GM23248 (cell line): Measurements from ENCODE around the gene C1QTNF9B. TPM values are rescaled to one million over a fixed set of nuclear protein-coding genes. Genes with fewer than 3 reads are reported as not detected.

Experiments
- DNase-seq: peaks from one replicate; pipeline ENCODE4 v3.0.0-alpha.2; 2015
- H2AFZ ChIP-seq: fragments of 200-600 bp; sonication (generic); 2 replicates; pipeline ENCODE4 v1.6.1; 2016; ENCODE audit warnings: antibody characterized with exemption
- H3F3A ChIP-seq: fragments of 200-600 bp; sonication (generic); 2 replicates; pipeline ENCODE4 v1.6.1; 2016; ENCODE audit warnings: mild to moderate bottlenecking, antibody characterized with exemption, mixed run types; ENCODE audit not compliant: insufficient read depth
- H3K27ac ChIP-seq: fragments of 200-600 bp; sonication (generic); 2 replicates; pipeline ENCODE4 v1.5.1; 2016; ENCODE audit warnings: mild to moderate bottlenecking
- H3K27me3 ChIP-seq: fragments of 200-600 bp; sonication (generic); replicated peaks from 2 replicates; pipeline ENCODE4 v1.6.1; 2016; ENCODE audit warnings: mild to moderate bottlenecking; ENCODE audit not compliant: insufficient read depth
- H3K36me3 ChIP-seq: fragments of 200-600 bp; sonication (generic); 2 replicates; pipeline ENCODE4 v1.6.1; 2016; ENCODE audit warnings: low read depth, mild to moderate bottlenecking
- H3K4me1 ChIP-seq: fragments of 200-600 bp; sonication (generic); 2 replicates; pipeline ENCODE4 v1.6.1; 2016; ENCODE audit warnings: mild to moderate bottlenecking; ENCODE audit not compliant: insufficient read depth
- H3K4me2 ChIP-seq: fragments of 200-600 bp; sonication (generic); one replicate; pipeline ENCODE4 v1.6.1; 2016; ENCODE audit warnings: mild to moderate bottlenecking; ENCODE audit not compliant: unreplicated experiment
- H3K4me3 ChIP-seq: fragments of 200-600 bp; sonication (generic); 2 replicates; pipeline ENCODE4 v1.5.1; 2016; ENCODE audit warnings: mild to moderate bottlenecking
- H3K79me2 ChIP-seq: fragments of 200-600 bp; sonication (generic); 2 replicates; pipeline ENCODE4 v1.6.1; 2016; ENCODE audit warnings: mild to moderate bottlenecking; ENCODE audit not compliant: insufficient read depth
- H3K9ac ChIP-seq: fragments of 200-600 bp; sonication (generic); 2 replicates; pipeline ENCODE4 v1.6.1; 2016; ENCODE audit warnings: mild to moderate bottlenecking
- H3K9me2 ChIP-seq: fragments of 200-600 bp; sonication (generic); 2 replicates; pipeline ENCODE4 v1.6.1; 2016; ENCODE audit warnings: mixed run types, mild to moderate bottlenecking, moderate library complexity; ENCODE audit not compliant: insufficient read depth
- H3K9me3 ChIP-seq: fragments of 200-600 bp; sonication (generic); one replicate; pipeline ENCODE4 v1.6.1; 2017; ENCODE audit warnings: low read depth
- H4K20me1 ChIP-seq: fragments of 200-600 bp; sonication (generic); 2 replicates; pipeline ENCODE4 v1.6.0; 2016; ENCODE audit not compliant: insufficient read depth
- EZH2 ChIP-seq: fragments of 200-600 bp; sonication (generic); IDR thresholded peaks from 2 replicates; pipeline ENCODE4 v1.6.1; 2018; ENCODE audit warnings: antibody characterized with exemption, mild to moderate bottlenecking; ENCODE audit not compliant: insufficient read depth, poor library complexity, severe bottlenecking
- EZH2phosphoT487 ChIP-seq: fragments of 200-600 bp; sonication (generic); IDR thresholded peaks from 2 replicates; pipeline ENCODE4 v1.6.1; 2018; ENCODE audit warnings: antibody characterized with exemption, moderate library complexity, mild to moderate bottlenecking, low read depth; ENCODE audit not compliant: insufficient read depth
- WGBS, 2 experiments: methylation state at CpG; one replicate each; pipeline ENCODE4 v1.1.6; 2015 to 2017; ENCODE audit warnings: low lambda C conversion rate in 2 of 2, low coverage in 1 of 2; ENCODE audit errors: missing lambda C conversion rate in 2 of 2; 5-methylcytosine and 5-hydroxymethylcytosine counted together
- in situ Hi-C: fragments of 300-500 bp; cut with MboI; formaldehyde crosslinking; loops from 2 replicates; pipeline ENCODE4 v1.15.0; 2020
- polyA plus RNA-seq: library from polyadenylated mRNA; unstranded; fragments of >200 nt; fragmentation: Nextera tagmentation; extraction: Ambion mirVana; gene quantifications from 2 replicates; pipeline ENCODE4 v1.2.1, GENCODE V29; 2016
- total RNA-seq: library from RNA; depleted of rRNA; stranded (reverse); fragments of >200 nt; shearing (Covaris generic); gene quantifications from 2 replicates; pipeline ENCODE4 v1.2.3, GENCODE V29; 2014

Gene C1QTNF9B
- total and polyA plus RNA-seq, 2 experiments from 2014 or later, result not detected

DNA sequence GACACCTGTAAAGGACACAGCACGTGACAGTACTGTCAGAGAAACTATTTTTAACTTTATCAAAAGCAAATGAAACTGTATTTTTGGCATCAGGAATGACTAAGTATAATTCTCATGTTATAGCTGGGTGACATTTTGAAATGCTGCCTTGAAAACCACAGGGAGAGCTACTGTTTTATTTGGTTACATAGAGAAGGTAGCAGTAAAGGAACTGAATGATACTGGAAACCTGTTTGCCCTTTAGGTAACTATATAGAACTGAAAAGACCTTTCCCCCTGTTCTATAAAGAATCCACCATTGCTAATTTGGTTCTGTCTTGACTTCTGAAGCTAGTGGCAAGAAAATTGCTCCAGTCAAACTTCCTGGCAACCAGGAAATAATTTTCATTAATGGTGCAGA is 47.2 kb downstream of the C1QTNF9B start:
- TF ChIP-seq EZH2 (no peak), EZH2phosphoT487 (no peak)
- H3F3A ChIP-seq, result no peaks in the 10 kb centered on the region
- H3K79me2 ChIP-seq, result no peaks in the 10 kb centered on the region
- H3K9me2 ChIP-seq, result no peaks in the 10 kb centered on the region
- no peaks in the 10 kb centered on the region for H3K9me3 ChIP-seq
- no peak overlapping the region for H2AFZ ChIP-seq
- no peaks in the 10 kb centered on the region for H3K4me1 ChIP-seq
- no peaks in the 10 kb centered on the region for H4K20me1 ChIP-seq
- no peak overlapping the region for H3K27ac ChIP-seq
- no peaks in the 10 kb centered on the region for H3K27me3 ChIP-seq
- H3K4me2 ChIP-seq, result no peak overlapping the region
- in situ Hi-C loops, result no loop called here
- no peak for DNase-seq
- H3K4me3 ChIP-seq, result no peak overlapping the region
- no peaks in the 10 kb centered on the region for H3K36me3 ChIP-seq
- no peak overlapping the region for H3K9ac ChIP-seq
- WGBS, 2 experiments, result 96% methylated on average over 1 of the region's 1 CpG

DNA sequence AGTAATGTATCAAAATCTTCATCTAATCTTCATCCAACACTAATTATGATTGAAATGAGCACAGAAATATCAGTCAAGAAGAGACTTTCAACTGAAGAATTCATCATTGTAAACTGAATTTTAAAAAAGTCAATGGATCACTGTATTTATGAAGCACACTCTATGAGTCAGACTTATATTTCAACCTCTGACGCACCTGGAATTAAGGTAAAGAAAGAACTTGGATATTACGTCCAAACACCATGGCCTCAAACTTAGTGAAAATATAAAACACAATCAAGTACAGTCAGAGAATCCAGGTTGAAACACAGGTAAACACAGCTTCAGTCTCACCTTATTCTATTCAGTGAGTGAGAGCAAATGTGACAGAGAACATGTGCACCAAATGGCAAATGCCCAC is 47.6 kb downstream of the C1QTNF9B start:
- no peaks in the 10 kb centered on the region for H3K4me1 ChIP-seq
- no peaks in the 10 kb centered on the region for H3K27me3 ChIP-seq
- H4K20me1 ChIP-seq, result no peaks in the 10 kb centered on the region
- no peaks in the 10 kb centered on the region for H3K9me2 ChIP-seq
- H3K27ac ChIP-seq, result no peak overlapping the region
- DNase-seq, result no peak
- no peaks in the 10 kb centered on the region for H3K9me3 ChIP-seq
- H2AFZ ChIP-seq, result no peak overlapping the region
- H3K36me3 ChIP-seq, result no peaks in the 10 kb centered on the region
- in situ Hi-C loops, result no loop called here
- WGBS, 2 experiments, result 98 to 100% methylated on average over 2 of the region's 2 CpGs
- H3K4me2 ChIP-seq, result no peak overlapping the region
- H3K4me3 ChIP-seq, result no peak overlapping the region
- H3F3A ChIP-seq, result no peaks in the 10 kb centered on the region
- no peaks in the 10 kb centered on the region for H3K79me2 ChIP-seq
- TF ChIP-seq EZH2phosphoT487, result no peak
- no peak for TF ChIP-seq EZH2
- no peak overlapping the region for H3K9ac ChIP-seq

DNA sequence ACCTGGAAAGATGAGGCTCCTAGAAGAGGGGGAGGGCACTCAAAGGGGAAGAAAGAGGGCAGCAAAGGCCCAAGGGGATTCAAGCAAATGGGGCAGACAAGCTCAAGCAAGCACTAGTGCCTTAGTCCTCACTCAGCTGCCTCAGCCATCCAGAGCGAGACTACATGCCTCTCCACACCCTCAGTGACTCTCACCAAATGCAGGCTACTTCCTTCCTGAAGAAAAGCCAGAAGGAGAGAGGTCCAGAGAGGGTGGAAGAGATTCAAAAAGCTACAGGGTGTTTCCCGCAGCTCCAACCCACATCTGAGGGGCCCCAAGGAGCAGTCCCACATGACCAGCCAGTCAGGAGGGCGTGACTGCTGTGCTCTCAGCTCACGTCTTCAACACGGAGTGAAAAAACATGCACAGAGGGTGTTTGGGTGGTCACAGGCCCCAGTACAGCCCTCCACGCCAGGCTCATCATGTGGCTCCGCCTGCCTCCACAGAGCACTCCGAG is 48.6 kb downstream of the C1QTNF9B start:
- Histone ChIP-seq H3K27me3 (no peaks in the 10 kb centered on the region), H3K4me1 (no peaks in the 10 kb centered on the region), H3K4me3 (no peak overlapping the region), H3K27ac (no peak overlapping the region), H2AFZ (no peak overlapping the region), H3K9me3 (no peaks in the 10 kb centered on the region), H3K79me2 (no peaks in the 10 kb centered on the region), H3K4me2 (no peak overlapping the region), H4K20me1 (no peaks in the 10 kb centered on the region), H3K9ac (no peak overlapping the region), H3K36me3 (no peaks in the 10 kb centered on the region), H3K9me2 (no peaks in the 10 kb centered on the region), H3F3A (no peaks in the 10 kb centered on the region)
- DNase-seq, result no peak
- WGBS, 2 experiments, result 55 to 72% methylated on average over 8 of the region's 8 CpGs
- TF ChIP-seq EZH2, result no peak
- no peak for TF ChIP-seq EZH2phosphoT487
- in situ Hi-C loops, result no loop called here

DNA sequence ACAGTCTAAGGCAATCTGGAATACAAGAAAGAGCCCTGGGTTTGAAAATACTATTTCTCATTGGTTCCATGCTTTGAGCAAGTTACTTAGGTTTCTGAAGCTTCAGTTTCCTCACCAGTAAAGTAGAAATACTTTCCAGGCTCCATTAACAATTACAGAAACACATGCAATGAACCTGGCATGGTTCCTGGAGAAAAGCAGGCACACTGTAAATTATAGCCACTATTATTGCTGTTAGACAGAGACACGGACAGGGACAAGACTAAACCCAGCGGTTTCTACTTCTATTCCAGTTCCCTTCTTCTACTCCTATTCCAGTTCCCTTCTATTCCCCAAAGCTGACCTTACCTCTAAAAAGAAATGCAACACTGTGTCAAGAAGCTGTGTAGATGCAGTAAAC is 49.3 kb downstream of the C1QTNF9B start:
- Histone ChIP-seq H3K4me3 (no peak overlapping the region), H3K9me2 (no peaks in the 10 kb centered on the region), H3K27me3 (no peaks in the 10 kb centered on the region), H3K27ac (no peak overlapping the region), H3K79me2 (no peaks in the 10 kb centered on the region), H3K9ac (no peak overlapping the region), H3K4me2 (no peak overlapping the region), H2AFZ (no peak overlapping the region), H3K4me1 (no peaks in the 10 kb centered on the region), H3K9me3 (no peaks in the 10 kb centered on the region), H3K36me3 (no peaks in the 10 kb centered on the region), H4K20me1 (no peaks in the 10 kb centered on the region), H3F3A (no peaks in the 10 kb centered on the region)
- WGBS, 2 experiments, result 35 to 38% methylated on average over 2 of the region's 2 CpGs
- TF ChIP-seq EZH2 (no peak), EZH2phosphoT487 (no peak)
- in situ Hi-C loops, result no loop called here
- DNase-seq, result no peak

DNA sequence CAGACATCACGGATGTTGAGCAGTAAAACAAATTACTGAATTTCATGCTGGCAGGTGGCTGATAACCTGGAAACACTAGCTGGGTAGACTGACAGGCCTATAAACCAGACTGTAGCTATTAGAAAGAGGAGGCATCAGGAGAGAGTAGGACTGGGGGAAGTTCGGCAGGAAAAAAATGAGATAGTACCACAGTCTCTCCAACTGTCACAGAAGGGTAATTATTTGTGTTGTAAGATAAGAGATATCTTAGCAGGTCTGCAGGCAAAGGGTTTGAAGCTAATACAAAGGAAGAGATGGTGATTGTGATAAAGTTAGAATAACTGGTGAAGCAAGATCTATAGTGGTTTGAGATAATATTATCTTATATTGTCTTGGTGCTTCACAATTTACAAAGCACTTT is 49.8 kb downstream of the C1QTNF9B start:
- 98% methylated on average over 2 of the region's 2 CpGs for WGBS, 2 experiments
- Histone ChIP-seq H3K9me2 (no peaks in the 10 kb centered on the region), H3K4me1 (no peaks in the 10 kb centered on the region)

More for the DNA sequence above, 49.8 kb downstream of the C1QTNF9B start:
- Histone ChIP-seq H3F3A (no peaks in the 10 kb centered on the region), H3K79me2 (no peaks in the 10 kb centered on the region), H3K27ac (no peak overlapping the region), H3K36me3 (no peaks in the 10 kb centered on the region), H3K9ac (no peak overlapping the region), H2AFZ (no peak overlapping the region), H4K20me1 (no peaks in the 10 kb centered on the region), H3K4me3 (no peak overlapping the region), H3K9me3 (no peaks in the 10 kb centered on the region), H3K4me2 (no peak overlapping the region), H3K27me3 (no peaks in the 10 kb centered on the region)
- in situ Hi-C loops, result no loop called here
- DNase-seq, result no peak
- TF ChIP-seq EZH2 (no peak), EZH2phosphoT487 (no peak)
